ENCODE measurements around the gene IPCEF1. TPM values are rescaled to one million over a fixed set of nuclear protein-coding genes. Genes with fewer than 3 reads are reported as not detected.

Gene IPCEF1
- total and polyA plus RNA-seq, 2 of the 4 experiments (the other 2 are of a cell fraction), result under 0.01 to 0.03 TPM

GRCh38 chr6:154247119-154247861 is 109.3 kb downstream of the IPCEF1 start:
- Histone ChIP-seq H3K27me3 (ENCODE audit: control insufficient read depth, insufficient read depth, low read length) (no peaks in the 10 kb centered on the region; the same call in 1 of the 2 replicates), H3K23ac (ENCODE audit: low read depth, low read length) (no peak overlapping the region), H3K4me3 (ENCODE audit: insufficient read depth, low read depth, low read length) (no peak overlapping the region), H3K9me3 (ENCODE audit: control insufficient read depth, insufficient read depth, low read length) (no peaks in the 10 kb centered on the region), H2BK120ac (ENCODE audit: low read depth, low read length) (no peak overlapping the region), H2BK5ac (ENCODE audit: low read depth, low read length, poor library complexity, severe bottlenecking) (no peak overlapping the region), H3K36me3 (ENCODE audit: control insufficient read depth, insufficient read depth, low read length) (no peaks in the 10 kb centered on the region), H2AFZ (replicated peaks; ENCODE audit: low read length, poor library complexity) (no peak overlapping the region), H4K20me1 (ENCODE audit: insufficient read depth, low read length) (no peaks in the 10 kb centered on the region), H4K5ac (ENCODE audit: low read depth, low read length) (no peak overlapping the region), H2BK15ac (ENCODE audit: low read depth, low read length) (no peak overlapping the region), H3K27ac (ENCODE audit: insufficient read depth, low read length) (no peak overlapping the region), H3K4me2 (ENCODE audit: low read depth, low read length) (no peak overlapping the region), H3K9me1 (ENCODE audit: insufficient read depth, low read length) (no peaks in the 10 kb centered on the region), H2AK5ac (ENCODE audit: low read depth, low read length) (no peak overlapping the region), H3K18ac (ENCODE audit: low read depth, low read length) (no peak overlapping the region), H3K14ac (replicated peaks; ENCODE audit: low read depth, low read length) (no peak overlapping the region), H2BK20ac (ENCODE audit: low read depth, low read length) (no peak overlapping the region), H3K56ac (ENCODE audit: extremely low read depth, insufficient read depth, low read length) (no peak overlapping the region), H2AK9ac (replicated peaks; ENCODE audit: low read depth, low read length, poor library complexity) (no peak overlapping the region), H3K9ac (ENCODE audit: low read depth, low read length) (no peak overlapping the region), H4K8ac (ENCODE audit: low read depth in 2 of 2, low read length in 2 of 2) (no peak overlapping the region), H3K4me1 (ENCODE audit: control insufficient read depth, insufficient read depth, low read length) (no peaks in the 10 kb centered on the region), H4K91ac (ENCODE audit: insufficient read depth, low read depth, low read length) (no peak overlapping the region), H3K79me1 (ENCODE audit: low read depth in 1 of 2, low read length in 2 of 2) (no peaks in the 10 kb centered on the region), H3K4ac (ENCODE audit: low read depth, low read length) (no peak overlapping the region)
- BruUV-seq (replicated peaks), result no TSS peak
- dilution Hi-C loops (cut with HindIII; ENCODE audit: low sequenced_read_pairs, unreplicated experiment), result no loop called here
- ChIA-PET CTCF (interaction anchor here (0.6 to 1.5 kb wide), 2 partner anchors 95 to 123 kb away, joined by 3 to 4 read pairs; no protein-coding TSS in a partner anchor), POLR2A (ENCODE audit: unreplicated experiment) (no interaction called here)
- WGBS, 2 experiments (ENCODE audit: extremely low coverage in 2 of 2, insufficient read length in 1 of 2), result 20% methylated on average over 3 of the region's 12 CpGs; no CpG with 5 or more reads in 1 of the 2 experiments
- in situ Hi-C loops (cut with MboI; ENCODE audit: low sequenced_read_pairs), result no loop called here
- peak; percentile 20; the same call in 1 of the 2 replicates for TF ChIP-seq CEBPB (IDR thresholded peaks at IDR 0.05; ENCODE audit: low read depth, low read length)
- TF ChIP-seq SMC3 (IDR thresholded peaks at IDR 0.05; ENCODE audit: low read depth, low read length), result no peak
- TF ChIP-seq MXI1 (IDR thresholded peaks at IDR 0.05; ENCODE audit: borderline replicate concordance, low read depth, low read length), result no peak
- TF ChIP-seq BHLHE40 (IDR thresholded peaks at IDR 0.05; ENCODE audit: low read depth, low read length), result no peak
- DNase-seq, result no peak
- ATAC-seq (ENCODE audit: low read depth), result no peak
- intact Hi-C loops (cut with micrococcal nuclease), result no loop called here
